Breast epithelium (tissue), 3 donors: ENCODE data around the gene KCNJ6.

Source experiments
- CTCF ChIP-seq, 3 donors: fragments of 450-650 bp; IDR thresholded peaks; one replicate each; pipeline ENCODE4 v1.5.1; 2016 to 2017; ENCODE audit warnings: antibody characterized with exemption in 3 of 3, mild to moderate bottlenecking in 3 of 3, moderate library complexity in 3 of 3
- POLR2A ChIP-seq: fragments of 450-650 bp; IDR thresholded peaks from one replicate; pipeline ENCODE4 v1.6.1; 2016; ENCODE audit warnings: antibody characterized with exemption, mild to moderate bottlenecking, moderate library complexity

- TF ChIP-seq POLR2A (no peak), CTCF (IDR thresholded peaks at IDR 0.05) (no peak)
These were observed 60.3 kb downstream of the KCNJ6 start for GRCh38 chr21:37855647-37856625.
